ENCODE results near the gene RGPD4.
"Not testable (repeated sequence)": the region's sequence is repeated elsewhere in the genome, so short reads cannot be mapped to it uniquely, and the experiment has no call there.

Gene RGPD4

GRCh38 chr2:107826749-107827148, at the start of gene RGPD4:
RGPD4 (plus strand) TSS chr2:107826892; CDS start chr2:107827014, 122 bp downstream.
- not testable (repeated sequence) for DNase-seq (ENCODE audit: low read depth in 2 of 2)

GRCh38 chr2:107777974-107778373, 48.7 kb upstream of the RGPD4 start:
- no peak for DNase-seq (ENCODE audit: low read depth in 2 of 2)

- no peak for DNase-seq (ENCODE audit: low read depth in 2 of 2)
Measured at GRCh38 chr2:107785756-107786155, 40.9 kb upstream of the RGPD4 start.

DNA sequence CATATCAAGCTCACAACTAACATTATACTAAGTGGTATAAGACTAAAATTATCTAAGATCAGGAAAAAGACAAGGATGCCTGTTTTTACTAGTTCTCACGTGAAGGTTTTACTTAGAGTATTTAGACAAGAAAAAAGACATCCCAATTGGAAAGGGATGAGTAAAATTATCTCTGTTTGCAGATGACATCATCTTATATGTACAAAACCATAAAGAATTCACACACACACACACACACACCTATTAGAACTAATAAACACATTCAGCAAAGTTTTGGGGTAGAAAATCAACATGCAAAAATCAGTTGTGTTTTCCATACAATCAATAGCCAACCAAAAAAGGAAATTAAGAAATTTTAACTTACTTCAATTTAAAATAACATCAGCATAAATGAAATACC, 35.9 kb upstream of the RGPD4 start:
- DNase-seq (ENCODE audit: low read depth in 2 of 2) = no peak

DNA sequence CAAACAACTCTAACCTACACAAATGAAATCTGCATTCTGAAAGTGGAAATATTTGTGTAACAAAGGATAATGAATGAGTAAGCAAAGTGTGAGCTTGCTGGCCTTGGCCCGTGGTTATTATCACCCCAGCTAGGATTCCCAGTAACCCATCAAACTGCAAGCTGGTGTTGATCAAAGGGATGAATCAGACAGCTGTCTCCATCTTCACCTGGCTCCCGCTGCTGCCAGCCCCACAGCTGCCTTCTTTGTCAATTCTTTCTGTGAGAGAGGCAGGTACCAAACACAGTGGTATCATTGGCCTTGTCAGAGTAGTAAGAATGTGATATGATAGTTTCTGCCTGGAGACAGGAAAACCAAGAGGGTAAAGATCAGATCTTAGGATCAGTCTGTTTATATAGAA, 25.2 kb upstream of the RGPD4 start:
- no peak for DNase-seq (ENCODE audit: low read depth in 2 of 2)

DNA sequence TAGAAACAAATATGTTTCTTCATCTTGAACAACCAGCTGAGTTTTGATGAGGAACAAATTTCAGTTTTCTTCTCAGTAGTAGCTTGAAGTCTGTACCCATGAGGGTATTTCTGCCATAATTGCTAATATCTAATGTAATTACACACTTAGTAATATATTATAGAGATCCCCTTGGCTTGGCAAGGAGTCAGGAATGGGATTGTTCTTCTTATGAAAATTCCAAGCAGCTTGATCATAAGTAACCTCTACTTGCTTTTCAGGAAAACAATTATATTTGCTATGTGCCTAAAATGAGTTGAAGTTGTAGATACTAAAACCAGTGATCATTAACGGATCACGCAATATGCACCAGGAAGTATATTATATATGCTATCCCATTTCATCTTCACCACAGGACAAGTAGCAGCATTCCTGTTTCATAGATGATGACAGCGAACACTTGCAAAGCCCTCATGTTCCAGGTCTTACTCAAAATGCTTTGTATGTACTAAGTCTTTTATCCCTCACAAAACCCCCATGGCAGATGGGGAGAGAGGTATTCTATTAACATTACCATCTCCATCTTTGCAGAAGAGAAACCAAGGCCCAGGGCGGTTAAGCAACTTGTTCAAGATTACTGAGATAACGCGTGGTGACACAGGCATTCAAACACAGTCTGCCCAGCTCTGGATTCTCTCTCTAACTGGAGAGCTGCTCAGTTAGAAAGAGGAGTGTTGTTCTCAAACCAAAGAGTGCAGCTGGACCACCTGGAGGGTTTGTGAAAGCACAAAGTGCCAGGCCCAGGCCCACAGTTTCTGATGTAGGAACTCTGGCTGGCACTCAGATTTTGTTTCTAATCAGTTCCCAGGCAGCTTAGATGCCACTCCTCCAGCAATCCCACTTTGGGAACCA, 21.8 kb upstream of the RGPD4 start:
- DNase-seq (ENCODE audit: low read depth in 2 of 2) = no peak

DNA sequence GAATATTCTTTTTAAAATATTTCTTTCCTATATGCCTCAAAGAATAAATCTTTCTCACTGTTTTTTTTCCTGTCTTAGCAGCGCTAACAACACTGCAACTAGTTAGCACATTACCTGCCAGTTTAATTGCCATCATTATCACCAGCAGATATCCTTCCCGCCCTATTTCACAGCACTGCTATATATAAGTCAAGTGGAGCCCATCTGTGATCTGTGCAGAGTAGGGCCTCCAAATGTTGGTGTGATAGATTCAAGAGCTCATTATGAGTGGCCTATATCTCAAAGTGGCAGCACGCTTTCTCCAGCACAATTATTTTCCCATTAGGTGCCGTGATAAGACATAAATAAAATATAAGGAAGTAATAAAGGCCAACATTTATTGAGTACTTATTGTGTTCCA, 19.8 kb upstream of the RGPD4 start:
- DNase-seq (ENCODE audit: low read depth in 2 of 2) = no peak

DNA sequence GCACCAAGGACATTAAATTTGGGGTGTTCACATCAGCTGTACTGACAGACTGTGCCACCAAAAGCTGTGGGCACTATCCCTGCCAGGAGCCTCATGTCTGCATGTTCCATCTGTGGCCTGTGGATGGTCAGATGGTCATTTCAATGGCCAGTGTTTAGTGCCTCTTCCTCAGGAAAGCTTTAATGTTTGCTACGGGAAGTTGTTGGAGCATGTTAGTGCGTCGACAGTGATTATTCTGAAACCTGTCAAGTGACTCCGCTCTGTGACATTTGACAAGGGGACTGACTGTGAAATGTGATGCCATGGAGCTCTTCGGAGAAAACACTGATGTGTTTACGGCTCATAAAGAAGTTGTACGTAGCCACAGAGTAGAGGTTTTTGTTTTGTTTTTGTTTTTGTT, 18.7 kb upstream of the RGPD4 start:
- no peak for DNase-seq (ENCODE audit: low read depth in 2 of 2)

DNA sequence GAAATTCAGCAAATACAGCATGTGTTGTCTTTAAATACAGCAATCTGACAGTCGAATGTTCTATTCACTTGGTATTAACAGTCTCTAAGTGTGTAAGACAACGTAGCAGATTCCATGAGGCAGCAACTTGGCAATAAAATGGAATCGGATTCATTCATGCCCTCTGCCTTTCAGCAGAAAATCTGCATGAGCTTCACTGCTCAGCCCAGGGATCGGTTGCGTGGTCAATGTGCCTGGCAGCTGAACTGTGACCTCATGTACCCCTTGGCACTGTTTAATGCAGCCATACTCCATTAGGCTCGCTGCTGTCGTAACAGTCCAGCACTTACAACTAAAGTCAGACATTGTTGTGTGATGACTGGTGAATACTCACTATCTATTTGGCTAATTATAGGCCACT, 17.7 kb upstream of the RGPD4 start:
- DNase-seq (ENCODE audit: low read depth in 2 of 2) = no peak

DNA sequence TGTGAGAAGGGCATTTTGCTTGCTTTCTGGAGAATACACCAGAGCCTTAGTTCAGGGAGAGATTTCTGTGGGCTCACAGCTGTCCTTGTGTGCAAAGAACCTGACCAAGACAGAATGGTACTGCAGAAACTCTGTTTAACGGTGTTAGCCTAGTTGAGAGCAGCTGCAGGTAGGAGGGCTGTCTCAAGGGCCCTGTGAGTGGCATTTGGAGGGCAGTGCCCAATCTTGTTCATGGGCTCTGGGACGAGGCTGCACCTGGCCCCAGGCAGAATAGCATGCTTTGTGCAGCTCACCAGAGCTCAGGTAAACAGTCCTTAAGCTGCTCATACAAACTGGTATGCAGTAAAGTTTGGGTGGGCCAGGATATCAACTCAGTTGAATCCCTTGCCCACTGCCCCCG, 16.9 kb upstream of the RGPD4 start:
- DNase-seq (ENCODE audit: low read depth in 2 of 2) = no peak

DNA sequence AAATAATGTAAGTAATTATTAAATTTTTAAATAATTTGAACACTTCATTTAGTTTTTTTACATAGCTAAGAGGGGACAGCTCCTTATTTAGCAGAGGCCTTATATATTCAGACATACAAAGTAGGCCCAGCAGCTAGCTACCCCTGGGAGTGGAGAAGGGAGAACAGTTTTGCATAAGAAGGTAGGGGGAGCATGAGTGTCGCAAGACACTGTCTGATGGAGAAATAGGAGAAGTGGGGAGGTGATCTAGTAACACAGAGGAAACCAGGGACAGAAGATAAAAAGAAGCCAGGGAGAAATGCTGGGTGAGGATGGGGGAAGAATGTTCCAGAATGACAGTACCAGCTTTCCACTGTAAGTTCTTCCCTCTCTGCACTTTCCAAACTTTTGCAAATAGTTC, 16.0 kb upstream of the RGPD4 start:
- no peak for DNase-seq (ENCODE audit: low read depth in 2 of 2)

- DNase-seq (ENCODE audit: low read depth in 2 of 2) = no peak
Measured at GRCh38 chr2:107811411-107811810, 15.3 kb upstream of the RGPD4 start.

- DNase-seq (ENCODE audit: low read depth in 2 of 2) = no peak
Measured at GRCh38 chr2:107812006-107812405, 14.7 kb upstream of the RGPD4 start.

GRCh38 chr2:107817378-107817777, 9.3 kb upstream of the RGPD4 start:
- no peak for DNase-seq (ENCODE audit: low read depth in 2 of 2)

GRCh38 chr2:107822302-107822701, 4.4 kb upstream of the RGPD4 start:
- no peak for DNase-seq (ENCODE audit: low read depth in 2 of 2)

DNA sequence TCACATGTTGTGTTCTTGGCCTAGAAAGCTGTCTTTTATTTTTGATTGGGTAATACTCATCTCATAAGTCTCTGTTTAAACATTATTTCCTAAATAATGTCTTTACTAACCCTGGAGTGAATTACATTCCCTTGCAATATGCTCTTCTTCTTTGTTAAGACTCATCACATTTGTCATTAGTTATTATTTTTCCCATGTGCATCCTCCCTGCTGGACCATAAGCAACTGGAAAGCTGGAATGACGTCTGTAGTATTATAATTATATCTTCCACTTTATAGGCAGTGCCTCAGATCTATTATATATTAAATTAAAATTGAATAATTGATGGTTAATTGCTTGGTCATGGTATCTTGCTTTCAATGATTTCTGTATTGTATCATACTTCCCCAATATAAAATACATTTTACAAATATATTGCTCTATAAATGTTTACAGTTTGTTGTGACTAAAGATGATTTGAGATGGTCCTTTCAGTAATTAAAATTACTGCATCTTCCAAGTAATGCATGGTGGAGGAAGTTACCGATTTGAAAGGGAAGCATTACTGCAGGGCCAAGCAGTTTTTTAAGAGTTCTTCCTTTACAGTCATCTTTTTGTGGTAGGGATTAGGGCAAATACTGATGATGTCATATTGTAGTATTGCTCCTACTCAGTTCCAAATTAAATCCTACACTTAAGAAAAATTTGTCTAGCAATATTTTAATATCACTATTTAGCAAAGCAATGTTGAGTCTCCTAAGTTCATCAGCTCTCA, 2.1 kb upstream of the RGPD4 start:
- no peak for DNase-seq (ENCODE audit: low read depth in 2 of 2)

- DNase-seq (ENCODE audit: low read depth in 2 of 2) = no peak
Measured at GRCh38 chr2:107825206-107825563, 1.5 kb upstream of the RGPD4 start.

- DNase-seq (ENCODE audit: low read depth in 2 of 2) = not testable (repeated sequence)
Measured at GRCh38 chr2:107829514-107829913, 2.8 kb downstream of the RGPD4 start.

DNA sequence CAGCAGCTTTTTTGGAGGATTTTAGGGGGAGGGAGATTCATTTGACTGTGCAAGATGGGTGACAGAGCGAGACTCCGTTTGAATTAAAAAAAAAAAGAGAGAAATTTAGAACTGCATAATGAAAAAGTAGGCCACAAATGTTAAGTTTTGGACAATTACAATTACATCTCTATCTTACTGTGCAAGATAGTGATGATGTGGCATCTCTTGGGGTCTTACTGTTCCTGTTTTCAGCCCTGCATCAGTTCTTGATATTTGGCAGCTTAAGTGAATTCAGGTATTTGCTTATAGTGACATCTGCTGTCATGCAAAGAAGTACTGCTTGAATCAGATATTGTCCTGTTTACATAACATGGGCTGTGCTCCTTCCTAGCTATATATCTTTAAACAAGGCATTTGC, 6.5 kb downstream of the RGPD4 start:
- DNase-seq (ENCODE audit: low read depth in 2 of 2) = not testable (repeated sequence)

DNA sequence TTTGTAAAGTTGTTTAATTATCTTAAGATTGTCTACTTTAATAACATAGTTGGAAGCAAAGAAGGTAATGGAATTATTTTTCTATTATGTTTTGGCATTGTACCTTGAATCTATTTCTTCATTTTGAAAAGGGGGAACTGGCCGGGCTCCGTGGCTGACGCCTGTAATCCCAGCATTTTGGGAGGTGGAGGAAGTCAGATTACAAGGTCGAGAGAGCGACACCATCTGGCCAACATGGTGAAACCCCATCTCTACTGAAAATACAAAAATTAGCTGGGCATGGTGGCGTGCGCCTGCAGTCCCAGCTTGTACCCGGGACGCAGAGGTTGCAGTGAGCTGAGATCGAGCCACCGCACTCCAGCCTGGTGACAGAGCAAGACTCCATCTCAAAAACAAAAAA, 6.9 kb downstream of the RGPD4 start:
- not testable (repeated sequence) for DNase-seq (ENCODE audit: low read depth in 2 of 2)

GRCh38 chr2:107916121-107916520, 89.4 kb downstream of the RGPD4 start:
- not testable (repeated sequence) for DNase-seq (ENCODE audit: low read depth in 2 of 2)

DNA sequence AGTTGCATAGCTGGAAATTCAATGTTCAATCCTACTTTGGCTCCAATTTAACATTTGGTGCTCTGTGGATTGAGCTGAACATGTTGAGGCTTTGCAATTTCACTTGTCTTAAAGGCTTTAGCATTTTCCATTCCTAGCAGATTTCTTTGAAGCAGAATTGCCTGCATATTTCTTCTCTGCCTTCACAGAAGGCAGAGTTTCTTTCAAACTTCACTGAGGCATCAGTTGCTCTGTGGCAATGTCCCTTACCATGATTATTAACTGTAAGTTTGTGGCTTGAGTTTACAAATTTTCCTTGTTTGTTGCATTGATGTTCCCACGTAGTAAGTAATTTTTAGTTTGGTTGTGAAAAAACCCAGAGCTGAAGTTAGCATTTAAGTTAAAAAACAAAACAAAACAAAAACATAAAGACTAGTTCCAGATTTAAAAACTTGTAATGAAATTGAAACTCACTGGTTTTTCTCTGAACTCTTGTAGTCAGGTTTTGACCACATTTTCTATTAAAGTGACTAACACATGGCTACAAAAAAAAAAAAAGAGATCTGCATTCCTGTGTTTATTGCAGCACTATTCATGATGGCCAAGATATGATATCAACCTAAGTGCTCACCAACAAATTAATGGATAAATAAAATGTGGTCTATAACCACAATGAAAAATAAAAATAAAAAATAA, 90.1 kb downstream of the RGPD4 start:
- not testable (repeated sequence) for DNase-seq (ENCODE audit: low read depth in 2 of 2)

Data from stimulated activated CD4-positive, alpha-beta T cell treated with anti-CD3 and anti-CD28 coated beads, Interleukin-12 subunit alpha, Interleukin-12 subunit beta, amount 100 ng/mL, for 24 hours (primary cell).